T-helper 17 cell (primary cell): ENCODE data around the gene SEMA4B. TPM values are rescaled to one million over a fixed set of nuclear protein-coding genes. Genes with fewer than 3 reads are reported as not detected.
A peak's percentile ranks its signal among the peaks of the same experiment; 100 is the strongest.
"Not testable (repeated sequence)": the region's sequence is repeated elsewhere in the genome, so short reads cannot be mapped to it uniquely, and the experiment has no call there.

Experiments
- ATAC-seq: fragments of 150-1000 bp; cut with Tn5 transposase; 2 replicates; pipeline ENCODE4 v1.10.0; 2021; ENCODE audit warnings: mild to moderate bottlenecking, moderate library complexity
- DNase-seq, 3 donors: peaks; one replicate each; pipeline versions ENCODE4 v3.0.0 to v3.0.0-alpha.2; 2020 to 2021
- H3K9me3 ChIP-seq: one replicate; pipeline ENCODE4 v1.7.0; 2013; ENCODE audit warnings: low read length, mild to moderate bottlenecking; ENCODE audit not compliant: control insufficient read depth, poor library complexity, severe bottlenecking
- H3K27ac Mint-ChIP-seq: one replicate; pipeline ENCODE4 v1.8.0; 2022; ENCODE audit warnings: mild to moderate bottlenecking, moderate library complexity, mixed read lengths
- H3K27me3 Mint-ChIP-seq: one replicate; pipeline ENCODE4 v1.8.0; 2022; ENCODE audit warnings: mixed read lengths
- H3K36me3 Mint-ChIP-seq: one replicate; pipeline ENCODE4 v1.8.0; 2022; ENCODE audit warnings: low read depth, mixed read lengths
- H3K4me1 Mint-ChIP-seq: one replicate; pipeline ENCODE4 v1.8.0; 2022; ENCODE audit warnings: mild to moderate bottlenecking, mixed read lengths
- H3K4me3 Mint-ChIP-seq: one replicate; pipeline ENCODE4 v1.8.0; 2022; ENCODE audit warnings: mild to moderate bottlenecking, moderate library complexity, mixed read lengths
- total RNA-seq, 4 donors: library from RNA in 2 of 4; stranded (reverse) in 2 of 4; gene quantifications; one replicate each; pipeline ENCODE4 v1.2.3 and lab custom pipeline; 2022 to 2026

SEMA4B gene, protein sequence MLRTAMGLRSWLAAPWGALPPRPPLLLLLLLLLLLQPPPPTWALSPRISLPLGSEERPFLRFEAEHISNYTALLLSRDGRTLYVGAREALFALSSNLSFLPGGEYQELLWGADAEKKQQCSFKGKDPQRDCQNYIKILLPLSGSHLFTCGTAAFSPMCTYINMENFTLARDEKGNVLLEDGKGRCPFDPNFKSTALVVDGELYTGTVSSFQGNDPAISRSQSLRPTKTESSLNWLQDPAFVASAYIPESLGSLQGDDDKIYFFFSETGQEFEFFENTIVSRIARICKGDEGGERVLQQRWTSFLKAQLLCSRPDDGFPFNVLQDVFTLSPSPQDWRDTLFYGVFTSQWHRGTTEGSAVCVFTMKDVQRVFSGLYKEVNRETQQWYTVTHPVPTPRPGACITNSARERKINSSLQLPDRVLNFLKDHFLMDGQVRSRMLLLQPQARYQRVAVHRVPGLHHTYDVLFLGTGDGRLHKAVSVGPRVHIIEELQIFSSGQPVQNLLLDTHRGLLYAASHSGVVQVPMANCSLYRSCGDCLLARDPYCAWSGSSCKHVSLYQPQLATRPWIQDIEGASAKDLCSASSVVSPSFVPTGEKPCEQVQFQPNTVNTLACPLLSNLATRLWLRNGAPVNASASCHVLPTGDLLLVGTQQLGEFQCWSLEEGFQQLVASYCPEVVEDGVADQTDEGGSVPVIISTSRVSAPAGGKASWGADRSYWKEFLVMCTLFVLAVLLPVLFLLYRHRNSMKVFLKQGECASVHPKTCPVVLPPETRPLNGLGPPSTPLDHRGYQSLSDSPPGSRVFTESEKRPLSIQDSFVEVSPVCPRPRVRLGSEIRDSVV
- total RNA-seq (10 to 100 TPM; 15.4 to 23.4 TPM), total RNA-seq (lab: John Stamatoyannopoulos, UW) (10.1 to 11.9 reads per million in 2 donors)

DNA sequence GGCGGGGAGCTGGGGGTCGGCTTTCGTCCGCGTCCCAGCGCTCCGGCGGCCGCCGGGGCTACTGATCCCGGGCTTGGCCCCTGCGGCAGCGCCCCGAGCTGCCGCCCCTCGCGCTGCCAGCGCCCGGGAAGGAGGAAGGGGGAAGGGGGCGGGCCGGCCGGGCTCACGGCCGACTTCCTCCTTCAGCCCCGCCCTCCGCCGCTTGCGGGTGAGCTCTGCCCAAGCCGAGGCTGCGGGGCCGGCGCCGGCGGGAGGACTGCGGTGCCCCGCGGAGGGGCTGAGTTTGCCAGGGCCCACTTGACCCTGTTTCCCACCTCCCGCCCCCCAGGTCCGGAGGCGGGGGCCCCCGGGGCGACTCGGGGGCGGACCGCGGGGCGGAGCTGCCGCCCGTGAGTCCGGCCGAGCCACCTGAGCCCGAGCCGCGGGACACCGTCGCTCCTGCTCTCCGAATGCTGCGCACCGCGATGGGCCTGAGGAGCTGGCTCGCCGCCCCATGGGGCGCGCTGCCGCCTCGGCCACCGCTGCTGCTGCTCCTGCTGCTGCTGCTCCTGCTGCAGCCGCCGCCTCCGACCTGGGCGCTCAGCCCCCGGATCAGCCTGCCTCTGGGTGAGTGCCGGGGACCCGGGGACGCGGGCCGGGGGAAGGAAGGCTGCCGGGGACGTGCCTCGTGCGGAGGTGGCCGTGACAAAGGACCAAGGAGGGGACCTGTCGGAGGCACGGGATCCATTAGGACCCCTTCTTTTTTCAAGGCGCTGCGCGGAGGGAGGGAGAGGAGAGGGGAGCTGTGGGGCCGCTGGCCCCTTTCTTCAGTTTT, at the start of gene SEMA4B:
Gene SEMA4B (plus strand): TSS at position 201 of the 814 bp plus-strand sequence. CDS start 249 bp downstream, at position 450.
- Mint-ChIP-seq H3K27ac (peak within 1 kb of the TSS; percentile 92), H3K4me3 (peak within 1 kb of the TSS; percentile 91), H3K36me3 (no peaks in the 10 kb centered on the region), H3K27me3 (no peaks in the 10 kb centered on the region), H3K4me1 (peaks cover 24% of the 10 kb centered on the region)
- ATAC-seq (peak; percentile 94), DNase-seq (peak; percentile 53 to 75 (median 71))
- H3K9me3 ChIP-seq = no peaks in the 10 kb centered on the region

GRCh38 chr15:90151989-90152645, 49.0 kb upstream of the SEMA4B start:
- no peaks in the 10 kb centered on the region for H3K9me3 ChIP-seq
- Mint-ChIP-seq H3K4me3 (no peak overlapping the region), H3K4me1 (peaks cover 2% of the 10 kb centered on the region), H3K27me3 (no peaks in the 10 kb centered on the region), H3K36me3 (no peaks in the 10 kb centered on the region), H3K27ac (no peak overlapping the region)
- DNase-seq (no peak), ATAC-seq (no peak)

- no peaks in the 10 kb centered on the region for H3K36me3 Mint-ChIP-seq
- DNase-seq = no peak
- no peak overlapping the region for H3K4me3 Mint-ChIP-seq
- peaks cover 13% of the 10 kb centered on the region for H3K4me1 Mint-ChIP-seq
- no peaks in the 10 kb centered on the region for H3K27me3 Mint-ChIP-seq
- no peak for ATAC-seq
- no peaks in the 10 kb centered on the region for H3K9me3 ChIP-seq
- no peak overlapping the region for H3K27ac Mint-ChIP-seq
These were observed 47.5 kb upstream of the SEMA4B start for GRCh38 chr15:90153658-90154057.

DNA sequence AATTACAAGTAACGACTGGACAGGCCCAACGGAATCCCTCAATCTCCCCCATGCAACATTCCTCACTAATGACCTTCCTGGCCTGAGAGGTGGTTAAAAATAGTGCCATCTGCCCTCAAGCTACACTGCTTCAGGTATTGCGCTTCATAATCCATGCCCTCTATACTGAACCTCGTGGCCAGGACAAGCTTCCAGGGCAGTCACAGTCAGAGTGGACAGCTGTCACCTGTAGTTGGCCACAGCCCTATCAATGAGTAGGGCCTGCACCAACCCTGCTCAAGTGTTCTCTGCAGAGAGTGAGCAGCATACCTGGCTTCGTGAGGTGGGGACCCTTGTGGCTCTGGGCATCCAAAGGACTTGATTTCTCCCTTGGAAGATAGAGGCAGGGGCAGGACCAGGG, 46.9 kb upstream of the SEMA4B start:
- no peaks in the 10 kb centered on the region for H3K9me3 ChIP-seq
- Mint-ChIP-seq H3K27me3 (no peaks in the 10 kb centered on the region), H3K36me3 (no peaks in the 10 kb centered on the region), H3K4me3 (no peak overlapping the region), H3K27ac (no peak overlapping the region), H3K4me1 (peaks cover 13% of the 10 kb centered on the region)
- DNase-seq (no peak), ATAC-seq (no peak)

- H3K9me3 ChIP-seq = no peaks in the 10 kb centered on the region
- Mint-ChIP-seq H3K36me3 (no peaks in the 10 kb centered on the region), H3K4me1 (peaks cover 13% of the 10 kb centered on the region), H3K27ac (no peak overlapping the region), H3K4me3 (no peak overlapping the region), H3K27me3 (no peaks in the 10 kb centered on the region)
- DNase-seq (no peak), ATAC-seq (no peak)
These were observed 46.1 kb upstream of the SEMA4B start for GRCh38 chr15:90154861-90155626.

DNA sequence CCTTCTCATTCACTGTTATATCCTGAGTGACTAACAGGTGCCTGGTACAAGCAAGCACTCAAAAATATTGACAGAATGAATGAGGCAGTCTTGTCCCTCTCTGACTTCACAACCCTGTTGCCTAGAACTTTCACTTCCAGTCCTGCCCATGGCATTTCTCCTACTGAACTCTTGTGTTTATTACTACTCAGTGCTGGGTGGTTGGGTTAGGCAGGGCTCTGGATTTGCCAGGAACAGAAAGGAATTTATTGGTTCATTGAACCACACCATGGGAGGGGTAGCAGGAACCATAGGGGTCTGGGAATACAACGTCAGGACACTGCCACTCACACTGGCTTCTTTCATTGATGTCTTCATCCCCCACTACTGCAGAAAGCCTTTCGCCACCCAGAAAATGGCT, 41.9 kb upstream of the SEMA4B start:
- Mint-ChIP-seq H3K27ac (no peak overlapping the region), H3K27me3 (peaks cover 8% of the 10 kb centered on the region), H3K4me1 (peaks cover 14% of the 10 kb centered on the region), H3K36me3 (no peaks in the 10 kb centered on the region), H3K4me3 (no peak overlapping the region)
- ATAC-seq = no peak
- no peak for DNase-seq
- H3K9me3 ChIP-seq = no peaks in the 10 kb centered on the region

- no peak for ATAC-seq
- H3K27ac Mint-ChIP-seq = no peak overlapping the region
- no peaks in the 10 kb centered on the region for H3K36me3 Mint-ChIP-seq
- peaks cover 17% of the 10 kb centered on the region for H3K4me1 Mint-ChIP-seq
- H3K9me3 ChIP-seq = no peaks in the 10 kb centered on the region
- H3K27me3 Mint-ChIP-seq = peaks cover 8% of the 10 kb centered on the region
- DNase-seq = no peak
- no peak overlapping the region for H3K4me3 Mint-ChIP-seq
These were observed 40.1 kb upstream of the SEMA4B start for GRCh38 chr15:90160781-90161727.

DNA sequence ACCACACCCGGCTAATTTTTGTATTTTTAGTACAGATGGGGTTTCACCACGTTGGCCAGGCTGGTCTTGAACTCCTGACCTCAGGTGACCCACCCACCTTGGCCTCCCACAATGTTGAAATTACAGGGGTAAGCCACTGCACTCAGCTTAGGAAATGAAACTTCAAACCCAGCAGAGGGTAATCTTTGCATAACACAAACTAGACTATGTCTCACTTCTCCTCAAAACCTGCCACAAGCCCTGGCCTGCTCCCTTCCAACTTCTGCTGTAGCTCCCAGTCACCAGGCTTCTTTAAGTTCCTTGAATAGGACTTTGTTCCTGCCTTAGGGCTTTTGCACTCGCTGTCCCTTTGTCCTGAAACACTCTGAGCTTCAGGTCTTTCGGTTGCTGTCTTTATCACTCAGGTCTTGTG, 39.2 kb upstream of the SEMA4B start:
- ATAC-seq (no peak), DNase-seq (no peak)
- no peak overlapping the region for H3K27ac Mint-ChIP-seq
- no peak overlapping the region for H3K4me3 Mint-ChIP-seq
- H3K4me1 Mint-ChIP-seq = peaks cover 17% of the 10 kb centered on the region
- H3K9me3 ChIP-seq = no peaks in the 10 kb centered on the region
- H3K36me3 Mint-ChIP-seq = no peaks in the 10 kb centered on the region
- peaks cover 8% of the 10 kb centered on the region for H3K27me3 Mint-ChIP-seq

GRCh38 chr15:90162956-90163355, 38.2 kb upstream of the SEMA4B start:
- peaks cover 13% of the 10 kb centered on the region for H3K4me1 Mint-ChIP-seq
- H3K27ac Mint-ChIP-seq = peak overlapping the region; percentile 47
- no peak overlapping the region for H3K4me3 Mint-ChIP-seq
- no peak for ATAC-seq
- DNase-seq = no peak
- peaks cover 8% of the 10 kb centered on the region for H3K27me3 Mint-ChIP-seq
- H3K36me3 Mint-ChIP-seq = no peaks in the 10 kb centered on the region
- no peaks in the 10 kb centered on the region for H3K9me3 ChIP-seq

DNA sequence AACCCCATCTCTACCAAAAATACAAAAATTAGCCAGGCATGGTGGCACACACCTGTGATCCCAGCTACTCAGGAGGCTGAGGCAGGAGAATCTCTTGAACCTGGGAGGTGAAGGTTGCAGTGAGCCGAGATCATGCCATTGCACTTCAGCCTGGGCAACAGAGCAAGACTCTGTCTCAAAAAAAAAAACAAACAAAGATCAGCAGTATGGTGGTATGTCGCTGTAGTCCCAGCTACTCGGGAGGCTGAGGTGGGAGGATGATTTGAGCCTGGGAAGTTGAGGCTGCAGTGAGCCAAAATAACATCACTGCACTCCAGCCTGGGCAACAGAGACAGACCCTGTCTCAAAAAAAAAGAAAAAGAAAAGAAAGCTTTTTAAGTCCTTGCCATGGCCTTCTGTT, 36.9 kb upstream of the SEMA4B start:
- H3K9me3 ChIP-seq, H3K4me3 Mint-ChIP-seq, H3K27ac Mint-ChIP-seq, H3K4me1 Mint-ChIP-seq, DNase-seq, ATAC-seq, H3K36me3 Mint-ChIP-seq, H3K27me3 Mint-ChIP-seq: not testable (repeated sequence)

DNA sequence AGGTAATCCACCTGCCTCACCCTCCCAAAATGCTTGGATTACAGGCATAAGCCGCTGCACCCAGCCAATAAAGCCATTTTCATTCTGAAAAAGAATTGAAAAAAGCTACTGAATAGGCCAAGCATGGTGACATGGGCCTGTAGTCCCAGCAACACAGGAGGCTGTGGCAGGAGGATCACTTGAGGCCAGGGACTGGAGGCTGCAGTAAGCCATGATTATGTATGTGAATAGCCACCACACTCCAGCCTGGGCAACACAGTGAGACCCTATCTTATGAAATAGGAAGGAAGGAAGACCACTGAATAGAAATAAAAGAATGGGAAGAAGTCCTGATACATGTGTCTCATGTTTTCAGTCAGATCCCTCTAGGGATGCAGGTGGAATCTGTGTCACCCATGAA, 36.0 kb upstream of the SEMA4B start:
- no peaks in the 10 kb centered on the region for H3K9me3 ChIP-seq
- Mint-ChIP-seq H3K4me1 (peaks cover 9% of the 10 kb centered on the region), H3K27me3 (peaks cover 8% of the 10 kb centered on the region), H3K4me3 (no peak overlapping the region), H3K27ac (no peak overlapping the region), H3K36me3 (no peaks in the 10 kb centered on the region)
- DNase-seq (no peak), ATAC-seq (no peak)
